ENCODE data around the gene OARD1. TPM values are rescaled to one million over a fixed set of nuclear protein-coding genes. Genes with fewer than 3 reads are reported as not detected.

Gene OARD1
- total and polyA plus RNA-seq, 7 experiments from 2014 or later, result 31.1 to 55.8 (median 44.6) TPM

DNA sequence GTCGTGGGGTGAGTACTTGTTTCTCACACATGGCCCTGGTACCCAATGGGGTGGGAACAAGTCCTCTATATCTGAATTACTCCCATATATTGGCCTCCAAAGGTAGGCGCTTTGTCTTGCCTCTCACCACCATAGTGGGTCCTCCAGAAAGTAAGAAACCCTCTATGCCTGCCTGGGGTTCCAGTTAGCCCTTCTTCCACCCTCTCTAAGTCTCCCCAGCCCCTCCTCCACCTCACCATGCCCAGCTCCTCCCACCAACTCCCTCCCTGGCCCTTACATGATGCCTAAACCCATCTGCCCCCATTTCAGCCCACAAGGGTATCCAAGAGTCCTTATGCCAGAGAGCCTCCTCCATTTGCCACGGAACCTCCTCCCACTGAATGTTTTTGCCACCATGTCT lies 29.0 kb downstream of the OARD1 start:
- peak overlapping the region in 1 of 9 donors; percentile 16 for H3K27ac Mint-ChIP-seq
- H3K36me3 Mint-ChIP-seq, result peaks cover 0 to 15% (median 4%) of the 10 kb centered on the region in 5 donors
- no peak for DNase-seq
- no peaks in the 10 kb centered on the region for H3K27me3 ChIP-seq (ENCODE audit: control insufficient read depth in 2 of 2, insufficient read depth in 2 of 2, low read length in 2 of 2)
- POLR2A ChIA-PET, result no interaction called here
- no peaks in the 10 kb centered on the region for H3K9me3 Mint-ChIP-seq
- H3K4me3 ChIP-seq (ENCODE audit: low read length), result no peak overlapping the region
- CTCF ChIA-PET, result interaction anchor here (1.2 kb wide), 1 partner anchor 23 kb away, joined by 4 read pairs; no protein-coding TSS in a partner anchor
- no peaks in the 10 kb centered on the region for H3K9me3 ChIP-seq (ENCODE audit: control insufficient read depth in 2 of 3, low read length in 3 of 3)
- no peak overlapping the region for H3K27ac ChIP-seq (ENCODE audit: low read depth, low read length)
- H3K27me3 Mint-ChIP-seq, result no peaks in the 10 kb centered on the region
- peaks cover 0 to 7% (median under 1%) of the 10 kb centered on the region in 3 experiments for H3K36me3 ChIP-seq (ENCODE audit: control insufficient read depth in 2 of 3, insufficient read depth in 3 of 3, low read length in 3 of 3)
- peaks cover 0 to 22% (median 0%) of the 10 kb centered on the region in 7 donors for H3K4me1 Mint-ChIP-seq
- ATAC-seq, result no peak
- H3K4me3 Mint-ChIP-seq, result no peak overlapping the region
- intact Hi-C loops (cut with micrococcal nuclease), result no loop called here
- no peaks in the 10 kb centered on the region for H3K4me1 ChIP-seq (ENCODE audit: control insufficient read depth in 2 of 2, insufficient read depth in 2 of 2, low read length in 2 of 2)

GRCh38 chr6:41042226-41043055 lies 29.7 kb downstream of the OARD1 start, which contains the start of gene TSPO2:
Gene TSPO2, plus strand, starts transcription at chr6:41042467. Its CDS starts 519 bp downstream, at chr6:41042986.
- ChIA-PET CTCF (interaction anchor here (1.2 kb wide), 1 partner anchor 24 kb away, joined by 4 read pairs; no protein-coding TSS in a partner anchor), POLR2A (no interaction called here)
- intact Hi-C loops (cut with micrococcal nuclease), result no loop called here
- Histone ChIP-seq H3K27me3 (ENCODE audit: control insufficient read depth in 2 of 2, insufficient read depth in 2 of 2, low read length in 2 of 2) (no peaks in the 10 kb centered on the region), H3K4me1 (ENCODE audit: control insufficient read depth in 2 of 2, insufficient read depth in 2 of 2, low read length in 2 of 2) (no peaks in the 10 kb centered on the region), H3K9me3 (ENCODE audit: control insufficient read depth in 2 of 3, low read length in 3 of 3) (no peaks in the 10 kb centered on the region), H3K27ac (ENCODE audit: low read depth, low read length) (no peak within 1 kb of the TSS), H3K36me3 (ENCODE audit: control insufficient read depth in 2 of 3, insufficient read depth in 3 of 3, low read length in 3 of 3) (peaks cover 0 to 7% (median 0%) of the 10 kb centered on the region in 3 experiments), H3K4me3 (ENCODE audit: low read length) (no peak within 1 kb of the TSS)
- Mint-ChIP-seq H3K27ac (peak within 1 kb of the TSS in 1 of 9 donors; percentile 16), H3K9me3 (no peaks in the 10 kb centered on the region), H3K4me3 (no peak within 1 kb of the TSS), H3K27me3 (no peaks in the 10 kb centered on the region), H3K4me1 (peaks cover 0 to 20% (median 0%) of the 10 kb centered on the region in 7 donors), H3K36me3 (peaks cover 0 to 15% (median 0%) of the 10 kb centered on the region in 5 donors)
- DNase-seq, result no peak
- ATAC-seq, result no peak

- H3K27me3 ChIP-seq (ENCODE audit: control insufficient read depth in 2 of 2, insufficient read depth in 2 of 2, low read length in 2 of 2), result no peaks in the 10 kb centered on the region
- Mint-ChIP-seq H3K9me3 (no peaks in the 10 kb centered on the region), H3K27ac (no peak overlapping the region), H3K4me3 (no peak overlapping the region), H3K36me3 (peaks cover 0 to 8% (median 0%) of the 10 kb centered on the region in 5 donors), H3K27me3 (no peaks in the 10 kb centered on the region), H3K4me1 (peaks cover 0 to 20% (median 0%) of the 10 kb centered on the region in 7 donors)
- no peak overlapping the region for H3K27ac ChIP-seq (ENCODE audit: low read depth, low read length)
- ATAC-seq (no peak), DNase-seq (no peak)
- H3K4me1 ChIP-seq (ENCODE audit: control insufficient read depth in 2 of 2, insufficient read depth in 2 of 2, low read length in 2 of 2), result no peaks in the 10 kb centered on the region
- ChIA-PET CTCF (interaction anchor here (0.6 to 3.9 kb wide), 4 partner anchors 13 to 27 kb away, joined by 3 to 29 read pairs (median 6); no protein-coding TSS in a partner anchor), POLR2A (no interaction called here)
- no peak overlapping the region for H3K4me3 ChIP-seq (ENCODE audit: low read length)
- no peaks in the 10 kb centered on the region for H3K9me3 ChIP-seq (ENCODE audit: control insufficient read depth in 2 of 3, low read length in 3 of 3)
- intact Hi-C loops (cut with micrococcal nuclease), result no loop called here
- peaks cover 0 to 7% (median 0%) of the 10 kb centered on the region in 3 experiments for H3K36me3 ChIP-seq (ENCODE audit: control insufficient read depth in 2 of 3, insufficient read depth in 3 of 3, low read length in 3 of 3)
These were observed 31.1 kb downstream of the OARD1 start for GRCh38 chr6:41040940-41041536.

DNA sequence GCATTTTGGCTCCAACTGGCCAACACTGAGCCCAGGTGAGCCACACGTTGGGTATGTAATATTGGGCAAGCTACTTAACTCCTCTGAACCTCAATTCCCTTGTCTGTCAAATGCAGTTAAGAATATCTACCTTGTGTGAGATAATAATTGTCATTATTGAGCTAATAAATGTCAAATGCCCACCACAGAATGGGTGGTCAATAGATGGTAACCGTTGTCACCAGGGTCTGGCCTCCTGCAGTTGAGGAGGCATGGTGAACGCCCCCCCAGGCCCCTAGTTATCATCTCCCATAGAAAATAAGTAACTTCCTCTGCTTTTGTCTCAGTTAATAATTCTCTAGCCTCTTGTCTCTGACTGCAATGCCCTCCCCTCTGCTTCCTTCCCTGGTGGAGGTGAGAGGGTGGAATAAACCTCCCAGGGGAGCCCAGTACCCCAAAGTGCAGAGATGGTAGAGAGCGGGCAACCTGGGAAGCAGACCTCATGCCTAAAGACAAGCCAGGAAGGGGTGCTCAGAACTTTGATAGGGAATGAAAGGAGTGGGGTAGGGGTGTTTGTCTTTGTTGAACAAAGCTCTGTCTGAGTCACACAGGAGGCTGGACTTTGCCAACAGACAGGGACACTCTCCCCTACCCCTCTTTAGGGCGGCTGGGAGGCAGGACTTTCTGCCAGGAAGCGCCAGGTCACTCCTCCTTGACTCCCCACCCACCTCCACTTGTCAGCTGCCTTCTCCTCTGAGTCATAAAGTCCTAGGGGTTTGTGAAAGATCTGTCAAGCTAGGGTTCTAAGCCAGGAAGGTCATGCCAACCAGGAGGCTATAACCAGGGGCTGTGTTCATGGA lies 31.8 kb downstream of the OARD1 start:
- intact Hi-C loops (cut with micrococcal nuclease), result no loop called here
- ATAC-seq, result no peak
- H3K27ac Mint-ChIP-seq, result peak overlapping the region in 2 of 9 donors; percentile 36 to 67
- no peak overlapping the region for H3K27ac ChIP-seq (ENCODE audit: low read depth, low read length)
- ChIA-PET CTCF (interaction anchor here (0.6 to 3.9 kb wide), 6 partner anchors 12 to 142 kb away, joined by 3 to 29 read pairs (median 5); no protein-coding TSS in a partner anchor), POLR2A (no interaction called here)
- H3K9me3 Mint-ChIP-seq, result no peaks in the 10 kb centered on the region
- peak overlapping the region in 1 of 10 donors; percentile 18 for H3K4me3 Mint-ChIP-seq
- peak in 1 of 9 donors; percentile 28 for DNase-seq
- peaks cover 0 to 8% (median 0%) of the 10 kb centered on the region in 5 donors for H3K36me3 Mint-ChIP-seq
- H3K4me1 Mint-ChIP-seq, result peaks cover 0 to 20% (median 0%) of the 10 kb centered on the region in 7 donors
- H3K36me3 ChIP-seq (ENCODE audit: control insufficient read depth in 2 of 3, insufficient read depth in 3 of 3, low read length in 3 of 3), result peaks cover 0 to 7% (median 0%) of the 10 kb centered on the region in 3 experiments
- H3K9me3 ChIP-seq (ENCODE audit: control insufficient read depth in 2 of 3, low read length in 3 of 3), result no peaks in the 10 kb centered on the region
- H3K4me3 ChIP-seq (ENCODE audit: low read length), result no peak overlapping the region
- no peaks in the 10 kb centered on the region for H3K27me3 ChIP-seq (ENCODE audit: control insufficient read depth in 2 of 2, insufficient read depth in 2 of 2, low read length in 2 of 2)
- no peaks in the 10 kb centered on the region for H3K27me3 Mint-ChIP-seq
- no peaks in the 10 kb centered on the region for H3K4me1 ChIP-seq (ENCODE audit: control insufficient read depth in 2 of 2, insufficient read depth in 2 of 2, low read length in 2 of 2)

- H3K27ac ChIP-seq (ENCODE audit: low read depth, low read length), result no peak within 1 kb of the TSS
- intact Hi-C loops (cut with micrococcal nuclease), result loop anchor here (1.0 to 10.0 kb wide), 4 partner anchors 11 to 1691 kb away; no protein-coding TSS in a partner anchor
- H3K36me3 Mint-ChIP-seq, result peaks cover 0 to 8% (median 0%) of the 10 kb centered on the region in 5 donors
- H3K27ac Mint-ChIP-seq, result peak within 1 kb of the TSS in 2 of 9 donors; percentile 2 to 36
- H3K4me3 Mint-ChIP-seq, result no peak within 1 kb of the TSS
- H3K36me3 ChIP-seq (ENCODE audit: control insufficient read depth in 2 of 3, insufficient read depth in 3 of 3, low read length in 3 of 3), result peaks cover 0 to 7% (median 0%) of the 10 kb centered on the region in 3 experiments
- H3K27me3 Mint-ChIP-seq, result no peaks in the 10 kb centered on the region
- no peaks in the 10 kb centered on the region for H3K27me3 ChIP-seq (ENCODE audit: control insufficient read depth in 2 of 2, insufficient read depth in 2 of 2, low read length in 2 of 2)
- no peaks in the 10 kb centered on the region for H3K9me3 Mint-ChIP-seq
- H3K4me1 Mint-ChIP-seq, result peaks cover 0 to 20% (median 0%) of the 10 kb centered on the region in 7 donors
- POLR2A ChIA-PET, result no interaction called here
- DNase-seq, result peak; percentile 11 to 57 (median 50)
- H3K4me3 ChIP-seq (ENCODE audit: low read length), result no peak within 1 kb of the TSS
- ATAC-seq, result peak; percentile 77
- H3K4me1 ChIP-seq (ENCODE audit: control insufficient read depth in 2 of 2, insufficient read depth in 2 of 2, low read length in 2 of 2), result no peaks in the 10 kb centered on the region
- CTCF ChIA-PET, result interaction anchor here (0.6 to 3.9 kb wide), 8 partner anchors 10 to 1020 kb away, joined by 3 to 29 read pairs (median 5); no protein-coding TSS in a partner anchor
- no peaks in the 10 kb centered on the region for H3K9me3 ChIP-seq (ENCODE audit: control insufficient read depth in 2 of 3, low read length in 3 of 3)
These were observed 32.8 kb downstream of the OARD1 start, which contains the start of gene UNC5CL for GRCh38 chr6:41039060-41039998. Gene UNC5CL, minus strand, starts transcription at chr6:41039221. Its CDS starts 4,147 bp downstream, at chr6:41035074.
